ENCODE results near the gene KLHL8. TPM values are rescaled to one million over a fixed set of nuclear protein-coding genes. Genes with fewer than 3 reads are reported as not detected.

KLHL8 gene
- total and polyA plus RNA-seq, 7 donors, result 5.1 to 33.8 (median 18.4) TPM

GRCh38 chr4:87262886-87263285 lies 42.5 kb upstream of the KLHL8 start:
- H3K4me1 ChIP-seq, result no peaks in the 10 kb centered on the region
- no peak overlapping the region for H3K27ac ChIP-seq
- no peaks in the 10 kb centered on the region for H3K36me3 ChIP-seq (ENCODE audit: insufficient read depth in 1 of 2, low read depth in 1 of 2)
- H3K9me3 ChIP-seq, result no peaks in the 10 kb centered on the region
- TF ChIP-seq CTCF (IDR thresholded peaks at IDR 0.05), result no peak
- intact Hi-C loops (cut with DNase I), result loop anchor here (10.0 kb wide), 2 partner anchors 192 to 202 kb away; no protein-coding TSS in a partner anchor
- no peaks in the 10 kb centered on the region for H3K27me3 ChIP-seq (ENCODE audit: insufficient read depth in 3 of 3, low read length in 2 of 3)
- ATAC-seq, result no peak
- no peak overlapping the region for H3K4me3 ChIP-seq
- WGBS, 3 donors, result 88 to 95% (median 94%) methylated on average over 1 of the region's 1 CpG
- DNase-seq, result no peak

DNA sequence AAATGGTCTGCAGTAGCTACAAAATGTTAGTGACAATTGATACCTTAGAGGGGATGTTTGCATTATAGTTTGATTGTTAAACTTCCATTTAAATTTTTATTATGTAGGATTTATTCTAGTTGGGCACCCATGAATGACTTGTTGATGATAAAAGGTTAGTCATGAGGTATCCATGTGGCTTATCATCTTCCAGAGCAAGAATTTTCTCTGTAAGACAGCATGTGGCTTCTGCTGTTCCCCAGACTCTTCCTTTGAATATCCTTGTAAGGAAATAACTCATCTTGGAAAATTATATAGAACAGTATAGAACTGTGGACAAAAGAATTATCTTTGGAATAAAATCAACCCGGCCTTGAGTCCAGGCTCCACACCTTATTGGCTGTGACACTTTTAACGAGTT lies 40.1 kb upstream of the KLHL8 start:
- 90 to 96% (median 95%) methylated on average over 2 of the region's 2 CpGs for WGBS, 3 donors

DNA sequence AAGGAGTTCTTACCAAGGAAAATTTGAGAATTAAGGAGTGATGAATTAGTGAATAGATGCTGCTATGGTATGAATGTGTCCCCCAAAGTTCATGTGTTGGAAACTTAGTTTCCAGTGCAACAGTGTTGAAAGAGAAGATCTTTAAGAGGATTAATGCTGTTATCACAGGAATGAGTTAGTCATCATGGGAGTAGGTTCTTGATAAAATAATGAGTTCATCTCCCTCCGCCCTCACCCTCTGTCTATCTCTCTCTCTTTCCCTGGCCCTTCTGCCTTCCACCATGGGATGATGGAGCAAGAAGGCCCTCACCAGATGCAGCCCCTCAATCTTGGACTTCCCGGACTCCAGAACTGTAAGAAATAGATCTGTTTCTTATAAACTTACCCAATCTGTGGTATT lies 38.3 kb upstream of the KLHL8 start:
- Histone ChIP-seq H3K4me1 (no peaks in the 10 kb centered on the region), H3K27ac (no peak overlapping the region), H3K4me3 (no peak overlapping the region), H3K27me3 (ENCODE audit: insufficient read depth in 3 of 3, low read length in 2 of 3) (no peaks in the 10 kb centered on the region), H3K9me3 (no peaks in the 10 kb centered on the region), H3K36me3 (ENCODE audit: insufficient read depth in 1 of 2, low read depth in 1 of 2) (no peaks in the 10 kb centered on the region)
- WGBS, 3 donors, result 95 to 98% (median 96%) methylated on average over 2 of the region's 2 CpGs
- intact Hi-C loops (cut with DNase I), result no loop called here
- no peak for DNase-seq
- TF ChIP-seq CTCF (IDR thresholded peaks at IDR 0.05), result no peak
- no peak for ATAC-seq

More for the DNA sequence above, 40.1 kb upstream of the KLHL8 start:
- no peak for DNase-seq
- Histone ChIP-seq H3K27me3 (ENCODE audit: insufficient read depth in 3 of 3, low read length in 2 of 3) (no peaks in the 10 kb centered on the region), H3K4me1 (no peaks in the 10 kb centered on the region), H3K36me3 (ENCODE audit: insufficient read depth in 1 of 2, low read depth in 1 of 2) (no peaks in the 10 kb centered on the region), H3K4me3 (no peak overlapping the region), H3K9me3 (no peaks in the 10 kb centered on the region), H3K27ac (no peak overlapping the region)
- intact Hi-C loops (cut with DNase I), result loop anchor here (10.0 kb wide), 2 partner anchors 194 to 204 kb away; no protein-coding TSS in a partner anchor
- ATAC-seq, result no peak
- no peak for TF ChIP-seq CTCF (IDR thresholded peaks at IDR 0.05)

DNA sequence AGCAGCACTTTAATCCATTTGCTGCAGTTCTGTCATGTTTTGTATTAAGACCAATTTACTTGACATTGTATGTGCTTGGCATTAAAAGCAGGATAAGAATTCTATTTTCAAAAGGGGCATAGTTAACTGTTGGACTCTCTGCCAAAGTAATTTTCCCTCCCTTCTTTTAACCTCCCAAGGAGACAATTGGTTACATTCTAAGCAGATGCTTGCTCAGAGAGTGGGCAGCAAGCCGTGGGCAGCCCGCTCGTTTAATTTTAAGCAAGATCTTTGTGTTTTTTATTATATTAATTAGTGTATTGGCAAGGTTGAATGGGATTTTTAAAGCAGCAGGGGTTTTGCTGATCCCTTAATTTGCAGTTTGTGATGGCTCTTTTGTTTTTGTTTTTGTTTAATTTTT lies 37.1 kb upstream of the KLHL8 start:
- H3K9me3 ChIP-seq, result no peaks in the 10 kb centered on the region
- no peaks in the 10 kb centered on the region for H3K4me1 ChIP-seq
- no peak for TF ChIP-seq CTCF (IDR thresholded peaks at IDR 0.05)
- H3K27me3 ChIP-seq (ENCODE audit: insufficient read depth in 3 of 3, low read length in 2 of 3), result no peaks in the 10 kb centered on the region
- 30 to 47% (median 42%) methylated on average over 3 of the region's 3 CpGs for WGBS, 3 donors
- DNase-seq (no peak), ATAC-seq (no peak)
- intact Hi-C loops (cut with DNase I), result no loop called here
- H3K4me3 ChIP-seq, result no peak overlapping the region
- no peak overlapping the region for H3K27ac ChIP-seq
- no peaks in the 10 kb centered on the region for H3K36me3 ChIP-seq (ENCODE audit: insufficient read depth in 1 of 2, low read depth in 1 of 2)

GRCh38 chr4:87255755-87256154 lies 35.3 kb upstream of the KLHL8 start:
- Histone ChIP-seq H3K27ac (no peak overlapping the region), H3K4me3 (no peak overlapping the region), H3K36me3 (ENCODE audit: insufficient read depth in 1 of 2, low read depth in 1 of 2) (no peaks in the 10 kb centered on the region), H3K27me3 (ENCODE audit: insufficient read depth in 3 of 3, low read length in 2 of 3) (no peaks in the 10 kb centered on the region), H3K4me1 (no peaks in the 10 kb centered on the region), H3K9me3 (no peaks in the 10 kb centered on the region)
- WGBS, 3 donors, result 94 to 98% (median 95%) methylated on average over 1 of the region's 1 CpG
- ATAC-seq (no peak), DNase-seq (no peak)
- intact Hi-C loops (cut with DNase I), result no loop called here
- TF ChIP-seq CTCF (IDR thresholded peaks at IDR 0.05), result no peak
